OCI-LY3 (cell line): Measurements from ENCODE around the gene MS4A6A.

Source experiments
- H2AFZ ChIP-seq: fragments of 200-600, 300-600 bp; shearing (Covaris generic); 2 replicates; pipeline ENCODE4 v1.6.0; 2014; ENCODE audit warnings: antibody characterized with exemption, low read depth, low read length
- H3K27ac ChIP-seq: fragments of 200-600, 300-600 bp; sonication (generic); 2 replicates; pipeline ENCODE4 v1.5.1; 2014; ENCODE audit warnings: mild to moderate bottlenecking, low read length, moderate library complexity, mixed read lengths
- H3K27me3 ChIP-seq: fragments of 200-600, 300-600 bp; sonication (generic); 2 replicates; pipeline ENCODE4 v1.6.1; 2014; ENCODE audit warnings: low read depth, low read length, mixed read lengths
- H3K36me3 ChIP-seq: fragments of 200-600, 300-600 bp; sonication (generic); replicated peaks from 2 replicates; pipeline ENCODE3; 2014; ENCODE audit warnings: low read depth, low read length, mixed read lengths
- H3K4me1 ChIP-seq: fragments of 300-600, 200-600 bp; sonication (generic); 2 replicates; pipeline ENCODE4 v1.6.1; 2014; ENCODE audit warnings: low read length, mixed read lengths
- H3K4me2 ChIP-seq: fragments of 200-600, 300-600 bp; sonication (generic); 2 replicates; pipeline ENCODE4 v1.6.1; 2014; ENCODE audit warnings: low read length, mixed read lengths
- H3K4me3 ChIP-seq: fragments of 300-600, 200-600 bp; sonication (generic); 2 replicates; pipeline ENCODE4 v1.5.1; 2014; ENCODE audit warnings: antibody characterized with exemption, mild to moderate bottlenecking, low read length, moderate library complexity
- H3K79me2 ChIP-seq: fragments of 300-600, 200-600 bp; shearing (Covaris generic); 2 replicates; pipeline ENCODE4 v1.6.1; 2014; ENCODE audit warnings: mild to moderate bottlenecking, low read length, mixed read lengths
- H3K9ac ChIP-seq: fragments of 300-600, 200-600 bp; shearing (Covaris generic); 2 replicates; pipeline ENCODE4 v1.6.0; 2014; ENCODE audit warnings: mild to moderate bottlenecking, low read length, moderate library complexity
- H3K9me3 ChIP-seq: fragments of 200-600, 300-600 bp; shearing (Covaris generic); 2 replicates; pipeline ENCODE4 v1.6.1; 2014; ENCODE audit warnings: low read length, mixed read lengths; ENCODE audit not compliant: insufficient read depth
- H4K20me1 ChIP-seq: fragments of 200-600, 300-600 bp; sonication (generic); 2 replicates; pipeline ENCODE4 v1.6.1; 2016; ENCODE audit warnings: low read length, mixed read lengths; ENCODE audit not compliant: insufficient read depth
- CTCF ChIP-seq: fragments of 200-600, 300-600 bp; sonication (generic); IDR thresholded peaks from 2 replicates; pipeline ENCODE4 v1.5.1; 2014; ENCODE audit warnings: antibody characterized with exemption, low read length, low read depth
- EZH2phosphoT487 ChIP-seq: fragments of 200-600 bp; shearing (Covaris generic); IDR thresholded peaks from 2 replicates; pipeline ENCODE4 v1.6.1; 2018; ENCODE audit warnings: antibody characterized with exemption, mixed run types, low read depth

Gene MS4A6A

GRCh38 chr11:60161107-60161506 lies 21.8 kb downstream of the MS4A6A start:
- Histone ChIP-seq H3K4me1 (no peaks in the 10 kb centered on the region), H3K9ac (no peak overlapping the region), H3K4me2 (no peak overlapping the region), H2AFZ (no peak overlapping the region), H3K36me3 (no peaks in the 10 kb centered on the region), H3K4me3 (no peak overlapping the region), H3K27ac (no peak overlapping the region), H4K20me1 (no peaks in the 10 kb centered on the region), H3K27me3 (peaks cover 9% of the 10 kb centered on the region; the same call in 1 of the 2 replicates), H3K79me2 (no peaks in the 10 kb centered on the region), H3K9me3 (peaks cover 4% of the 10 kb centered on the region; the same call in 1 of the 2 replicates)
- no peak for TF ChIP-seq CTCF
- no peak for TF ChIP-seq EZH2phosphoT487

- TF ChIP-seq EZH2phosphoT487 (no peak), CTCF (no peak)
- H3K79me2 ChIP-seq, result no peaks in the 10 kb centered on the region
These were observed 23.0 kb downstream of the MS4A6A start for GRCh38 chr11:60159868-60160267.

GRCh38 chr11:60159284-60159683 lies 23.6 kb downstream of the MS4A6A start:
- Histone ChIP-seq H2AFZ (no peak overlapping the region), H4K20me1 (no peaks in the 10 kb centered on the region), H3K79me2 (no peaks in the 10 kb centered on the region), H3K4me3 (no peak overlapping the region), H3K36me3 (no peaks in the 10 kb centered on the region), H3K27me3 (peaks cover 9% of the 10 kb centered on the region; the same call in 1 of the 2 replicates), H3K4me2 (no peak overlapping the region), H3K27ac (no peak overlapping the region), H3K9me3 (no peaks in the 10 kb centered on the region), H3K4me1 (no peaks in the 10 kb centered on the region), H3K9ac (no peak overlapping the region)
- TF ChIP-seq CTCF, result no peak
- TF ChIP-seq EZH2phosphoT487, result no peak

More at GRCh38 chr11:60159868-60160267, 23.0 kb downstream of the MS4A6A start:
- Histone ChIP-seq H3K4me1 (no peaks in the 10 kb centered on the region), H3K9me3 (no peaks in the 10 kb centered on the region), H2AFZ (no peak overlapping the region), H3K4me2 (no peak overlapping the region), H3K4me3 (no peak overlapping the region), H3K9ac (no peak overlapping the region), H3K36me3 (no peaks in the 10 kb centered on the region), H4K20me1 (no peaks in the 10 kb centered on the region), H3K27ac (no peak overlapping the region), H3K27me3 (peaks cover 9% of the 10 kb centered on the region; the same call in 1 of the 2 replicates)

GRCh38 chr11:60158636-60159035 lies 24.2 kb downstream of the MS4A6A start:
- Histone ChIP-seq H3K27me3 (peaks cover 9% of the 10 kb centered on the region; the same call in 1 of the 2 replicates), H3K4me3 (no peak overlapping the region), H3K9me3 (no peaks in the 10 kb centered on the region), H3K36me3 (no peaks in the 10 kb centered on the region), H3K27ac (no peak overlapping the region), H4K20me1 (no peaks in the 10 kb centered on the region), H3K4me1 (no peaks in the 10 kb centered on the region), H3K79me2 (no peaks in the 10 kb centered on the region), H2AFZ (no peak overlapping the region), H3K4me2 (no peak overlapping the region), H3K9ac (no peak overlapping the region)
- TF ChIP-seq EZH2phosphoT487 (no peak), CTCF (no peak)
